Body of pancreas (tissue), 4 donors: ENCODE data around the gene AHCYL1.

Experiments used
- POLR2A ChIP-seq, 3 donors: fragments of 450-650 bp; IDR thresholded peaks; one replicate each; pipeline ENCODE4 v1.6.1; 2016; ENCODE audit warnings: antibody characterized with exemption in 3 of 3, mild to moderate bottlenecking in 2 of 3
- TF ChIP-seq, protein P1 (sequence below), 7 experiments: fragments of 450-650 bp in 4 of 7; fragments of 200-600 bp in 3 of 7; sonication (generic) in 3 of 7; IDR thresholded peaks; one replicate each; pipeline ENCODE4 v1.5.1; 2016 to 2019; ENCODE audit warnings: antibody characterized with exemption in 7 of 7

DNA sequence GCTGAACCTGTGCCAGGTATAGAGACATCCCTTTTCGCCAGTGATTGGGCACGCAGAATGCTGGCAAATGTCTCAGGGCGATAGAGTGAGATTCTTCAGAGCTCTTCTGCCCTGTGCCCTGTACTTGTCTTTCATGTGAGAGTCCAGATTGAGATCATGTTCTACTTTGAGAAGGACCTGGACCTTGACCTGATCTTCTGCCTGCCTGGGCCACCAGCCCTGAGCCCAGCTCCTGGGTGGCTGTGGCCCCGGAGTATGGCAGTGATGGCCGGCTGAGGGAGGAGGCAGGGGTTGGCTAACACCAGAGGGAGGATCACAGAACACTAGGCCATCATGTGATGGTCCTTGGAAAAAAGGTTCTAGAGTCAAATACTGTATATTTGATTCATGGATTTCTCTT, 63.7 kb downstream of the AHCYL1 start:
- TF ChIP-seq, protein P1, sequence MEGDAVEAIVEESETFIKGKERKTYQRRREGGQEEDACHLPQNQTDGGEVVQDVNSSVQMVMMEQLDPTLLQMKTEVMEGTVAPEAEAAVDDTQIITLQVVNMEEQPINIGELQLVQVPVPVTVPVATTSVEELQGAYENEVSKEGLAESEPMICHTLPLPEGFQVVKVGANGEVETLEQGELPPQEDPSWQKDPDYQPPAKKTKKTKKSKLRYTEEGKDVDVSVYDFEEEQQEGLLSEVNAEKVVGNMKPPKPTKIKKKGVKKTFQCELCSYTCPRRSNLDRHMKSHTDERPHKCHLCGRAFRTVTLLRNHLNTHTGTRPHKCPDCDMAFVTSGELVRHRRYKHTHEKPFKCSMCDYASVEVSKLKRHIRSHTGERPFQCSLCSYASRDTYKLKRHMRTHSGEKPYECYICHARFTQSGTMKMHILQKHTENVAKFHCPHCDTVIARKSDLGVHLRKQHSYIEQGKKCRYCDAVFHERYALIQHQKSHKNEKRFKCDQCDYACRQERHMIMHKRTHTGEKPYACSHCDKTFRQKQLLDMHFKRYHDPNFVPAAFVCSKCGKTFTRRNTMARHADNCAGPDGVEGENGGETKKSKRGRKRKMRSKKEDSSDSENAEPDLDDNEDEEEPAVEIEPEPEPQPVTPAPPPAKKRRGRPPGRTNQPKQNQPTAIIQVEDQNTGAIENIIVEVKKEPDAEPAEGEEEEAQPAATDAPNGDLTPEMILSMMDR (IDR thresholded peaks at IDR 0.05): no peak
- no peak for TF ChIP-seq POLR2A (IDR thresholded peaks at IDR 0.05)
